Left renal cortex interstitium (tissue), 4 donors: Measurements from ENCODE around the gene INSM1. TPM values are rescaled to one million over a fixed set of nuclear protein-coding genes. Genes with fewer than 3 reads are reported as not detected.

Experiments
- DNase-seq, 4 donors: peaks; one replicate each; pipeline ENCODE4 v3.0.0-alpha.2; 2013; ENCODE audit warnings: low read depth in 4 of 4, low spot score in 2 of 4, missing footprints in 1 of 4
- polyA plus RNA-seq, 4 donors: library from polyadenylated mRNA; unstranded; fragments of 120-200 nt; gene quantifications; one replicate each; pipeline ENCODE4 v1.2.1, GENCODE V29; 2013; ENCODE audit not compliant: insufficient read length in 4 of 4

The INSM1 gene
- polyA plus RNA-seq, 4 donors = not detected

GRCh38 chr20:20415321-20415720, 47.4 kb downstream of the INSM1 start:
- no peak for DNase-seq

GRCh38 chr20:20417876-20418676, 50.2 kb downstream of the INSM1 start:
- DNase-seq = no peak
